PC-3 (cell line): ENCODE results near the gene DEFB110.

ENCODE experiments used
- EZH2 ChIP-seq: fragments of 300-600 bp; sonication (generic); IDR thresholded peaks from one replicate; pipeline ENCODE4 v1.6.1; 2017; ENCODE audit warnings: antibody characterized with exemption, mild to moderate bottlenecking, low read length; ENCODE audit not compliant: unreplicated experiment
- EZH2phosphoT487 ChIP-seq: fragments of 300-600 bp; sonication (generic); IDR thresholded peaks from 2 replicates; pipeline ENCODE4 v1.6.1; 2018; ENCODE audit warnings: mild to moderate bottlenecking, antibody characterized with exemption, low read length, borderline replicate concordance
- TF ChIP-seq, protein P1 (sequence below): fragments of 300-600 bp; sonication (generic); conservative IDR thresholded peaks from 2 replicates; pipeline ENCODE4 v1.5.1; 2017; ENCODE audit warnings: antibody characterized with exemption, low read depth, mild to moderate bottlenecking, low read length

DNA sequence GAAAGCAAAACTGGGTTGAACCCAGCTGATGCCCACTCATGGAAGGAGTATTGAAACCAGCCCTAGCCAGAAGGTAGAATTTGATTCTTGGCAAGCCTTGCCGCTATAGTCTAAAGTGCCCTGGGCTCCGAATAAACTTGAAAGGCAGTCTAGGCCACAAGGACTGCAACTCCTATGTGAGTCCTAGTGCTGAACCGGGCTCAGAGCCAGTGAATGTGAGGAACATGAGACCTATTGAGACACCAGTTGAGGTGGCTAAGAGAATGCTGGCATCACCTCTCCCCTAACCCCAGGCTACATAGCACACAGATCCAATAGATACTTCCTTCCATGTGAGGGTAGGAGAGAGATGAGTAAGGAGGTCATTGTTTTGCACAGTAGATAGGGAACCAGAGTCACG, 3.5 kb upstream of the DEFB110 start:
- TF ChIP-seq, protein P1, sequence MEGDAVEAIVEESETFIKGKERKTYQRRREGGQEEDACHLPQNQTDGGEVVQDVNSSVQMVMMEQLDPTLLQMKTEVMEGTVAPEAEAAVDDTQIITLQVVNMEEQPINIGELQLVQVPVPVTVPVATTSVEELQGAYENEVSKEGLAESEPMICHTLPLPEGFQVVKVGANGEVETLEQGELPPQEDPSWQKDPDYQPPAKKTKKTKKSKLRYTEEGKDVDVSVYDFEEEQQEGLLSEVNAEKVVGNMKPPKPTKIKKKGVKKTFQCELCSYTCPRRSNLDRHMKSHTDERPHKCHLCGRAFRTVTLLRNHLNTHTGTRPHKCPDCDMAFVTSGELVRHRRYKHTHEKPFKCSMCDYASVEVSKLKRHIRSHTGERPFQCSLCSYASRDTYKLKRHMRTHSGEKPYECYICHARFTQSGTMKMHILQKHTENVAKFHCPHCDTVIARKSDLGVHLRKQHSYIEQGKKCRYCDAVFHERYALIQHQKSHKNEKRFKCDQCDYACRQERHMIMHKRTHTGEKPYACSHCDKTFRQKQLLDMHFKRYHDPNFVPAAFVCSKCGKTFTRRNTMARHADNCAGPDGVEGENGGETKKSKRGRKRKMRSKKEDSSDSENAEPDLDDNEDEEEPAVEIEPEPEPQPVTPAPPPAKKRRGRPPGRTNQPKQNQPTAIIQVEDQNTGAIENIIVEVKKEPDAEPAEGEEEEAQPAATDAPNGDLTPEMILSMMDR = no peak
- TF ChIP-seq EZH2 (no peak), EZH2phosphoT487 (no peak)
